ENCODE data around the gene SMU1. TPM values are rescaled to one million over a fixed set of nuclear protein-coding genes. Genes with fewer than 3 reads are reported as not detected.
"Not testable (repeated sequence)": the region's sequence is repeated elsewhere in the genome, so short reads cannot be mapped to it uniquely, and the experiment has no call there.

The SMU1 gene
- polyA plus RNA-seq, 1 donor, result 32.8 TPM

DNA sequence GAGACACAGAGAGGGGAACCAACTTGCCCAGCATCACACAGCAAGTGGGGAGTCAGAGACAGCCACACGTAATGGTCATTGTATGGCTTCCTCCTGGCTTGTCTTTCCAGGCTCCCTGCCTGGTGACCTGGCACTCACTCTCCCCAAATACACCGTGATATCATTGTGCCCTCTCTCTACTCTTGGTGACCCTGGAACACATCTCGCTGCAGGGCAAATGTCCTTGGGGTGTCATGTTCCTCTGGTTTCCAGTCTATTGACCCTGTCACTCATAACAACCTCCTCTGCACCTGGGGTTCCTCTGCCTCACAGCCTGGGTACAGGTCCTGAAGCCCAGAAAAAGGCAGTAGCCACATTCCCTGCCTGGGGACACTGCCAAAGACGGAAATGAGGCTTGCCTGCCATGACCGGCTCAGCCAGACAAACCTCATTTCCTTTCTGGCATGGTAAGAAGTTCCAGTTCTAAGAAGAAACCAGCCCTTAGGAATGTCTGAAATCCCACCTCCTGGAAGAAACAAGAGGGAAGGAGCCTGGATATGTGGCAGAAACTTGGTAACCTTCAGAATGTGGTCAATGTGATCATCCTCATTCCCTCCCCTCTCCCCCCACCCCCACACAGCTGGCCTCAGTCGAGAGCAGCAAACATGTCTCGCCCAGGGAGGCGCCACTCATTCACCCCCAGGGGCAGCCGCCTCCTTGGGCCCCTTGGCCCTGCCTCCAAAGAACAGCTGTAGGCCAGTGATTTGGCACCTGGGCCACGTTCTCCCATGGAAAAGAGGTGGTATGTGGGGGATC is 30.6 kb upstream of the SMU1 start:
- peak; percentile 25 for DNase-seq

DNA sequence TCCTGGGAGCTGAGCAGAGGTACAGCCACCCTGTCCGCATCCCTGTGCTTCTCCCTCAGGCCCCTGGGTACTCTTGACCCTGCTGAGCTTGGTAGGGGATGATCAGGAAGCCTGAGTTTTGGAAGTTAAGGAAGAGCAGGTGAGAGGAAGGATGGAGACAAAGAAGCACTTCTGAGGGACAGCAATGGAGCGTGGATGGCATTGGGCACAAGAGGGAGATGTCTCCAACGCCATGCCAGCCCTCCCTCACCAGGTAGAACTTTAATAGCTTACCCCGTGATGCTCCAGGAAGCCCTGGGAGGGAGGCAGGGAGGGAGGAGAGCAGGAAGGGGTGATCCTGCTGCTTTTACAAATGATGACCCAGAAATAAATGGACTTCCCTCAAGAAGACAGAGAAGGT is 29.9 kb upstream of the SMU1 start:
- no peak for DNase-seq

DNA sequence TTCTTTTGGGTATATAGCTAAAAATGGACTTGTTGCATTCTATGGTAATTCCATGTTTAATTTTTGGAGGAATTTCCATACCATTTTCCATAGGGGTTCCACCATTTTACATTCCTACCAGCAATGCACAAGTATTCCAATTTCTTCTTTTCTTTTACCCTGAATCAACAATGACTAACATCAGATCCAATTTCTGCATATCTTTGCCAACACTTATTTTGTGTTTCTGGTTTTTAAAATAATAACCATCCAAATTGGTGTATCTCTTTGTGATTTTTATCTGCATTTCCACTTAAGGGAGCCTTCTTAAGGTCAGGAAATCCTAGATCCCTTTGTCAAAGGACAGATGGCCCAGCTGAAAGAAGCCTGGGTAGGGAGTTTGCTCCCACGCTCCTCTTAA is 29.5 kb upstream of the SMU1 start:
- DNase-seq, result no peak

DNA sequence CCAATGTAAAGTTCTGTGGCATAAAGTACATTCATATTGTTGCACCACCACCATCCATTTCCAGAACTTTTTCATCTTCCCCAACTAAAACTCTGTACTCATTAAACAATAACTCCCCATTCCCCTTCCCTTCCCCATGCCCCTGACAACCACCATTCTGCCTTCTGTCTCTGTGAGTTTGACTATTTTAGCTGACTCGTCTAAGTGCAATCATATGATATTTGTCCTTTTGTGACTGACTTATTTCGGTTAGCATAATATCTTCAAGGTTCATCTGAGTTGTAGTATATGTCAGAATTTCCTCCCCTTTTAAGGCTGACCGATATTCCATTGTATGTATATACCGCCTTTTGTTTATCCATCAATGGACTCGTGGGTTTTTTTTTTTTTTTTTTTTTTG is 29.0 kb upstream of the SMU1 start:
- no peak for DNase-seq

DNA sequence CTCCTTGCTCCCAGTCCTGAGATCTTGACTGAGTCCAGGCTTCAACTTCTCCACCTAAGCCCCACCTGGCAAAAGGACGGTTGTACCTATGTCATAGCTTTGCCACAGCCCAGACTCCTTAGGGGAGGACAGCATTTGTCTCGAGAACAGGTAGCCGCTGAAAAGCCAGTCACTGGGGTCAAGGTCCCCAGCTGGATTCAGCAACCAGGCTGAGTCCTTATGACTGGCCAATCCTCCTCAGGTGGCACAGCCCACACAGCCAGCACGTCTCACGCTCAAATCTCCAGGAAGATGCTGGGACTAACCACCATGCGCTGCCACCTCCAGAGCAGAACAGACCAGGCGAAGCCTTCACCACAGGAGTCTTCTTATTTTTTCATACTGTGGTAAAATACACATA is 27.9 kb upstream of the SMU1 start:
- no peak for DNase-seq

DNA sequence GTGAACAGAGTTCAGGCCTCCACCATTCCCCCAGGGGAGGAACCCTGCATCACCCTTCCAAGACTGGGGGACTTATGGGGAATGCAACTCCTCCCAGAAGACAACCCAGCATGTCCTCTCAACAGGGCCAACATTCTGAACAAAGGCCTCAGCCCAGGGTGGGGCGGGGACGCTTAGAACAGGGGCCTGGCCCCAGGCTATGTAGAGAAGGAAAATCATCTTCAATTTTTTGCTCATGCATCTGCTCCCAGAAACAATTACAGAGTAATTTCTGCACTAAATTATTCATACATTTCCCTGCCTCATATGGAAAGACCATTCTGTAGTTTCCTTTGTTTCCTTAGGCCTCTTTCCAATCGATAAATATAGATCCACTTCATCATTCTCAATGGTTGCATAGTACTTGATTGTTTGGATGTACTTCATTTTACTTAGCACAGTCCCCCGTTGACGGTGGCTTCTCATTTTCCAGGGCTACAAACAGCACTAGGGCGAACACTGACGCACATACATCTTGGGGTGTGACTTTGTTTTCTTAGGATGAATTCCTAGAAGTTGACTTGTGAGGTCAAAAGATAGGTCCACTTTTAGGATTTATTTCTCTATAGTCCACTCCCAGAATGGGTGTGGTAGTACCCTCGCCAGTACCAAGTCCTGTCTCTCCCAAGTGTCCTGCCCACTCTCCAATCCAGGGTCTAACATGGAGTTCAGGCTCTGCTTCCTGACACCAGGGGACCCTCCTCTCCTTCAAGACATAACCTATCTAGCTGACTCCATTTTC is 27.2 kb upstream of the SMU1 start:
- DNase-seq, result no peak

DNA sequence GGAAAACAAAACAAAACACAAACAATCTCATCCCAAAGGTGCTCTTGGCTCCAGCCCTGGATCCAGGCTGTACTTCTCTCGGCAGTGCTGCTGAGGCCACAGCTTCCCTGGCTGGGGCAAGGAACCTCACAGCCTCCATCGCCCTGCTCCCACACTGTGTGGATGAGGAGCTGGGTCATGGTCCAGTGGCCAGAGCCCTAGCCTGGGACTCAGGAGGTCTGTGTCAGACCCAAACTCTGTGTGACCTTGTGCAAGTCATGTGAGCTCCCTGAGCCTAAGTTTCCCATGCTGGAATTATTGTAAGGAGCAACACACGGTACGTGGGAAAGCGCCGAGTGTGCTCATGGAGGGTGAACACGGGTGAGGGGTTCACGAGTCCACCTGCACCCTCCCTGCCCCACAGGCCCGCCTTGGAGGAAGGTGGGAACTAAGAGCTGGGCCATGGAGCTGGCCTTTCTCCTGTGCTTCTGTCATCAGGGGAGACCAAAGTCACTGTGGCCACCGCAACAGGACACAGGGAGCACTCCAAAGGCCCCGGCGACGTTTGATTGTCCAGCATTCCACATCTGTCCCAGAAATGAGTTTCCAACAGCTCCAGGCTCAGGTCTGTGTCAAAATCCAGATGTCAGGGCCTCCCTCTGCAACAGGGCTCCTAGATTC is 26.2 kb upstream of the SMU1 start:
- DNase-seq, result no peak

DNA sequence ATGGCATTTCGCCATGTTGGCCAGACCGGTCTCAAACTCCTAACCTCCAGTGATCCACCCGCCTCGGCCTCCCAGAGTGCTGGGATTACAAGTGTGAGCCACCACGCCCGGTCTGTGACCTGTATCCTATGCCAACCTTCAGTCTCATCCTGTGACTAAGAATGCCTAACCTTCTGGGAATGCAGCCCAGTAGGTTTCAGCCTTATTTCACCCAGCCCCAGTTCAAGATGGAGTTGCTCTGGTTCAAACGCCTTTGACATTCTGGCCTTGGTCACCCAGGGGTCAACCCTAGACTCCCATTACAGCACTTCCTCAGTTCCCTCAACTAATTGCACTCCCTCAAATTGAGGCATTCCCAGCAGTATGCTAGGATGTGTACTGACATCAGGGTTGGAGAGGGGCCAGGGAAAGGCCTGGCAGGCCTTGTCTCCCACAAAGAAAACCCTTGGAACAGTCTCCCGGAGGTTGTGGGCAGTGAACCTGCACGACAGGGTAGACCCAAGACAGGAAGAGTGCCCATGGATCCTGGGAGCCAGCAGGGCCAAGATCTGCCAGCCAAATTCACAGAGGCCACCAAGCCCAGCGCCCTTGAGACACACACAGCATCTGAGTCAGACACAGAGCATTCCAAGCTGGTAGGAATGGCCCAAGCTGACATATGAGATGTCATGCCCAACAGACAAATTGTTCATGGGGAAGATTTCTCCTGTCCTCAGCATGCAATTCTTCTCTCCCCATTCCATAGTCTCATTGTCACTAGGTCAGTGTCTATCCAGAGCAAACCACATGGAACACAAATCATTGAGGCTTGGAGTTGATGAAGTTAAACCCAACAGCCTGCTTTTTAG is 24.9 kb upstream of the SMU1 start:
- no peak for DNase-seq

DNA sequence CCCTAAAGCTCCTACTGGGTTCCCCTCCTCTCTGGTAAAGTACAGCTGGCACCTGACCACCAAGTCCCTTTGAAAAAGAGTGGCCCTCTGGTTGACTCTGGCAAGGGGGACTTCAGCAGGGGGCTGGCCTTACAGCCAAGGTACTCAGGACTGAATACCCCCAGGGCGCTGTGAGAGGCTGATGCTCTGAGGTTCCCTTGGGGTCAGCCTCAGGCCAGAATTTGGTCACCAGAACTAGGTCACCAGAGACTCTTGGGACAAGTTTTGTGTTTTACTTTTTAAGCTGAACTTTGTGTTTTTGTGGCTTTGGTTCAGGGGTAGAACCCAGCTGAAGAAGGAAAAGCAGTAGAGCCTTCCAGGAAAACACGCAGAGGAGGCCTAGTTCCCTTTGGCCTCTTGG is 23.3 kb upstream of the SMU1 start:
- DNase-seq, result no peak

DNA sequence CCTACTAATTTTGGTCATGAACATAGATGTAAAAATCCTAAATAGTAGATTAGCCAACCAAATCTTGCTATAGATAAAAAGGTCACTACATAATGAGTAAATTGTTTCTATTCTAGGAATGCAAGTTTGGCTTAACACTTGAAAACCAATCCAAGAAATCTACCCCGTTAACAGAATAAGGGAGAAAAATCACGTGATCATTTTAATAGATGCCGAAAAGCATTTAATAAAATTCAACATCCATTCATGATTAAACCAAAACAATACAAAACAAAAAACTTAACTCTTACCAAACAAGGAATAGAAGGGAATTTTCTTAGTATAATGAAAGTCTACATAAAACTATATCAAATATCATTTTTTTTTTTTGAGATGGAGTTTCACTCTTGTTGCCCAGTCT is 20.7 kb upstream of the SMU1 start:
- no peak for DNase-seq

DNA sequence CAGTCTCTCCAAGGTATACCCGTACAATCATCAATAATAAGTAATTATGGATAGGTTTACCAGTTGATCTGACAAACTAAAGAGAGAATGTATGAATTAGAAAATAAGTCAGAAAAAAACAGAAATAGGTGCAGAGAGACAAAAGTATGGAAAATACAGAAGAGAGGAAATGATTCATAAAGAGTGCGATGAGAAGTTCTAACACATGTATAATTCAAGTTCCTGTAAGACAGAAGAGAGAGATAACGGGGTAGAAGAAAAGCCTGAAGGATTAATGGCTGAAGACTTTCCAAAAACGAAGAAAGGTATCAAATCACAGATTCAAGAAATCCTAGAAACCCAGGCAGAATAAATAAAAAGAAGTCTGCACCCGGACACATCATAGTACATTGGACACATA is 16.2 kb upstream of the SMU1 start:
- no peak for DNase-seq

DNA sequence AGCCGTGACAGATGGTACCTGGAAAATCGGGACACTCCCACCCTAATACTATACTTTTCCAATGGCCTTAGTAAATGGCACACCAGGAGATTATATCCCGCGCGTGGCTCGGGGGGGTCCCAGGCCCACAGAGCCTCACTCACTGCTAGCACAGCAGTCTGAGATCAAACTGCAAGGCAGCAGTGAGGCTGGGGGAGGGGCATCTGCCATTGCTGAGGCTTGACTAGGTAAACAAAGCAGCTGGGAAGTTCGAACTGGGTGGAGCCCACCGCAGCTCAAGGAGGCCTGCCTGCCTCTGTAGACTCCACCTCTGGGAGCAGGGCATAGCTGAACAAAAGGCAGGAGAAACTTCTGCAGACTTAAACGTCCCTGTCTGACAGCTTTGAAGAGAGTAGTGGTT is 9.2 kb upstream of the SMU1 start:
- DNase-seq, result not testable (repeated sequence)

DNA sequence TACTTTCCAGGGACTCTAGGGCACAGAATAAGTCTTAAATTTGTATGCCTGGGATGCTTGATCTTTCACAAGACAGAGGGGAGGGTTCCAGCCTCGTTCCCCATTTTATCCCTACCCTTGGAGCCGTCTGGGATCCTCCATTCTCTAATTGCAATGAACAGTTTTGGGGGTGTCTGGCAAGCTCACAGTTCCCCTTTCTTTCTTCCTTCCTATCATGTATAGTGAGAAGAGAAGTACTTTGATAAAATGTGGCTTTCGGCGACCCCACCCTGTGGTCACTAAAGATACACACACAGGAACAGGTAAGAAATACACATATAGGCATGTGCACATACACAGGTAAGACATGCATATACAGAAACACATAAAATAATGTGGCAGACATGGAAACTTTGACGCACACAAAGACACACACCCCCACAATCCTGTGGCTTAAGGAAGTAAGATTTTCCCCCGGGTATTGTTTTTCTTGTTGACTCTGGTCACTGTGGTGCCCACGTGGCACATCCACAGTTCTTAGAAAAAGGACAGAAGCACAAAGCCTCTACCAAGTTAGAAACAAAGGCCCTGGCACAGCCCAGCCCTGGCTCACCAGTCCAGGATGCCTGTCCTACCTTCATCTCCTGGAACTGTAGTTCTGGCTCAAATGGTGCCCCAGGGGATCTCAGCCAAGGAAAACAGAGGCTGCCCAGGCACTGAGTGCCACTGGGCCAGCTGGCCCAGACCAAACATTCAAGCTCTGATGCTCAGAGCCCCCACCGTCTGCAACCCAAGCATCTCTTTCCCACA is 6.3 kb upstream of the SMU1 start:
- no peak for DNase-seq

DNA sequence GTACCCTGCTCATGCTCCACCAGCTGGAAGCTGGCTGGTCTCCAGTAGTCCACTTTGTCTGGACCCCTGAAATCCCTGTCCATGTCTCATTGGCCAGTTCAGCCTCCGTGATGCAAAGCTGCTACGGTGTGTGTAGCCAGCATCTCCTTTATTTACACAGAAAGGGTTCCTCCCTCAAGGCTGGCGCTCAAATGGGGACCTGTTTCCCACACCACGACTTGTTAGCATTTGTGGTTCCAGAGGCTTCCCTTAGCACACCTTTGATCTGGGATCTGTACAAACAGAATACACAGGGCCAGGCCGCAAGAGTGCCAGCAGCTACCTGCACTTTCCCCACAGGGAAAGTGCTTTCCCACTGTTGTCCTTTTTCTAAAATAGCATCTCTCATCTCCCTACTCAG is 5.7 kb upstream of the SMU1 start:
- DNase-seq, result no peak

DNA sequence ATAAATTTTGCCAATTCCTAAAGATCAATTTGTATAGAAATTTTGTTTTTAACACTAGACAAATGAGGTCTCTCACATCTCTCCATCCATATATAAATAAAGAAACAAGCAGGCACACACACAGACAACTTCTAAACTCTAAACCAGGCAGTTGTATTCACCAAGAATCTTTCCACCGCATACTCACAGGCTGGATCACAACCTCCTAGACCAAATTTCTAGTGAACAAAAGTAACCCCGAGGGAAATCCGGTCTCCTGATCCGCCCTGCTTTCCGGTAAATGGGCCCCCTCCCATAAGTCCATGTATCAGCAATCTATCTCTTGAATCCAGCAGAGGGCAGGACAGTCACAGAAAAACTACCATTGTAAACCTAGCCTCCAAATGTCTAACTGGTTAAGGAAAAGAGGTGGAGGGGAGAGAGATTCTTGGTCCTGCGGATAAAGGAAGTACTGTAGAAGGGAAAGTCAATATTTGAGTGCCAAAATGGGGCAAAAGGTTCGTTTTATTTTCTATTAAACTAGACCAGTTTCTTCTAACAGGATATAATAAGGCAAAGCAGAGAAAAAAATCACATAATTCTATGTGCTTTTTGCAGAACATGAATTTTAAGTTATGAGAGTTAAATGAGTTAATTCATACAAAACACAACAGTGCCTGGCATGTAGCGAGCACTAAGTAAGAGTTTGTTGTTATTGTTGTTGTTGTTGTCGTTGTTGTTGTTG is 4.8 kb upstream of the SMU1 start:
- peak; percentile 88 for DNase-seq

DNA sequence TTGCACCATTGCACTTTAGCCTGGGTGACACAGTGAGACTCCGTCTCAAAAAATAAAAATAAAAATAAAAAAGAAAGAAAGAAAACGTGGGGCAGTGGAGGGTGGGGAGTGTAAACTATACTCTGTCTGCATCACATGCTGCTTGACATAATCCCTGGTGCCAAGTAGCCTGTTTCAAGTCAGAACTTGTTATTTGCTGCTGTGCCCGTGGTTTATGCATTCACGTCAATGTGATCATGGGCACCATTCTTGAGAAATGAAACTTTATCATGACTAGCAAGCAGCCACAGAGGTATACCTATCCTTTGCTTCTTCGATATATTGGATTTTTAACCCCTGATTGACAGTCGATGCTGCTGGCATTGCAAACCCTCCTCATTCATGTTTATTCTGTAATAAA is 4.1 kb upstream of the SMU1 start:
- DNase-seq, result no peak

DNA sequence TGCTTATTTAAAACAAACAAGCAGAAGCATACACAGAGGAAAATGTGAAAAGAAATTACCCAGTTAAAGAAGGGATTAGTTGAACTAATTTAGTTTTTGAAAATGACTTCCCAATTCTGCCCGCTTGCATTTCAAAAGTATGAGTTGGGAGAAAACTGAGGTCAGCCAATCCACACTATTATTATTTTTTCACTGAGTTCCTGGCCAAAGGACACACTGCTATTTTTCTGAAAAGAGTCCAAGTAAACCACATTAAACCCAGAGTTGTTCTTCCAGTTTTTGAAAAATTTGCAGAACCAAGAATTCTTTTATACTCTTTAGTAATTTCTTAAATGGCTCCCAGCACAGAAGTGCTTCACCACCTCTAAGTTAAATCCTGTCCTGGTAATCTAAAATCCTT is 7.5 kb downstream of the SMU1 start:
- DNase-seq, result no peak

DNA sequence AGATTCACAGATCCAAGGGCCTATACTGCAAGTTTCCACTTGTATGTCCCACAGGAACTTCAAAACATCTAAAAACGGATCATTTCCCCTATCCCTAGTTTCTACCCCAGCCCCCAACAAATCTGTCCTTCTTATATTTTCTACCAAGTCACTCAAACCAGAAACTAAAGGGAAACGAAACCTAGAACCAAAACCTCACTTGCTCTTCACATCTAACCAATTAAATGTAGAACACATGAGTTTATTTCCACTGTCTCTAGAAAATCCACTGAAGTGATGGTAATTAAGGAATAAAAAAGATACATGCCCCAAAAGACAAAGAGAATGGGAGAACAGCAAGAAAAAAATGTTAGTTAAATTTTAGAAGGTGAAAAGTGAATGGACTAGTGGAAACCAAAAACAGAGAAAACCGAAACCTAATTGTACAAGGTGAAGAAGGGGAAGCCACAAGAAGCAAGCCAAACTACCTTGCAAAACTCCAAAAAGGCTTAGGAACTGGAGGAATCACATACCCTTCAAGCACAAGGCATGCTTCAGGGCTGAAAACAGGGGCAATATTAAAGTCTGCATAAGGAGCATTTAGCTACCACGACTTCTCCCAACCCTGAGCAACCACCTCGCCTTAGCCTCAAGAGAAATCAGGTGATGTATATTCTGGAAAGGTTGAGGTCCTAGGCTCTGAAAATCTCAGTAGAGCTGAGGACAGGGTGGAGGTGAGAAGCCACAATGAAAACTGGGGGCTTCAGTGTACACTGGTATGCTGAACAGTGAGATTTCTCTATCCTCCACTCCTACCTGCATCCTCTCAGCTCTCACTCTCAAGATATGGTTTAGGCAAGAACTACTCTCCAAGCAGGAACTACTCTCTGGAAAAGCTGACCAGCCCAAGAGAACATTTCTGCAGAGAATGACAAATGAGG is 11.1 kb downstream of the SMU1 start:
- no peak for DNase-seq

DNA sequence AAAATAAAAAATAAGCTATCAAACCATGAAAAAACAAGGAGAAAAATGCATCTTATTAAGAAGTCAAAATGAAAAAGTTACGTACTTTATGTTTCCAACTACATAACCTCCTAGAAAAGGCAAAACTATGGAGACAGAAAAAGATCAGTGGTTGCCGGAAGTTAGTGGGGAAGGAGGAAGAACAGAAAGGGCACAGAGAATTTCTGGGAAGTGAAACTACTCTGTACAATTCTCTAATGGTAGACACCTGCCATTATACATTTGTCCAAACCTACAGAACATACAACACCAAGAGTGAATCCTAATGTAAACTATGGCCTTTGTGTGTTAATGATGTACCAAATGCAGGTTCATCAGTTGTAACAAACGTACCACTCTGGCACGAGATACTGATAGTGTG is 25.3 kb downstream of the SMU1 start:
- DNase-seq, result no peak

Measured in left kidney (tissue), 2 donors.